Activated CD4-positive, alpha-beta memory T cell treated with anti-CD3 and anti-CD28 coated beads for 36 hours (primary cell): Measurements from ENCODE around the gene S100A8. TPM values are rescaled to one million over a fixed set of nuclear protein-coding genes. Genes with fewer than 3 reads are reported as not detected.
A peak's percentile ranks its signal among the peaks of the same experiment; 100 is the strongest.
"Not testable (repeated sequence)": the region's sequence is repeated elsewhere in the genome, so short reads cannot be mapped to it uniquely, and the experiment has no call there.

ENCODE experiments used
- CTCF ChIA-PET: fragments of 350-600 bp; sonication (Branson Sonifier 250); formaldehyde crosslinking; loops from one replicate; lab custom pipeline; 2021; ENCODE audit warnings: antibody characterized with exemption, inconsistent platforms; lab: Charles Lee
- POLR2A ChIA-PET: fragments of 350-600 bp; sonication (Branson Sonifier 250); formaldehyde crosslinking; loops from one replicate; lab custom pipeline; 2021; ENCODE audit warnings: antibody characterized with exemption; lab: Charles Lee
- DNase-seq: peaks from one replicate; pipeline ENCODE4 v3.0.0-alpha.2; 2020
- H3K27ac Mint-ChIP-seq: one replicate; pipeline ENCODE4 v1.8.0; 2021; ENCODE audit warnings: mixed read lengths
- H3K27me3 Mint-ChIP-seq: one replicate; pipeline ENCODE4 v1.8.0; 2021; ENCODE audit warnings: mixed read lengths
- H3K36me3 Mint-ChIP-seq: one replicate; pipeline ENCODE4 v1.8.0; 2021; ENCODE audit warnings: mixed read lengths
- H3K4me1 Mint-ChIP-seq: one replicate; pipeline ENCODE4 v1.8.0; 2021; ENCODE audit warnings: low read depth, mixed read lengths
- H3K4me3 Mint-ChIP-seq: one replicate; pipeline ENCODE4 v1.8.0; 2021; ENCODE audit warnings: mild to moderate bottlenecking, mixed read lengths
- H3K9me3 Mint-ChIP-seq: one replicate; pipeline ENCODE4 v1.8.0; 2021; ENCODE audit warnings: mixed read lengths
- intact Hi-C: fragments of 100-400 bp; cut with micrococcal nuclease; formaldehyde crosslinking; loops from one replicate; pipeline ENCODE4 v1.15.1; 2023
- total RNA-seq, 2 experiments: library from RNA; stranded (reverse); gene quantifications; one replicate each; pipeline ENCODE4 v1.2.3, GENCODE V29; 2021

Gene S100A8
- total RNA-seq, 2 experiments from 2014 or later, result not detected

GRCh38 chr1:153407274-153407673, 16.4 kb upstream of the S100A8 start:
- DNase-seq, H3K27ac Mint-ChIP-seq, intact Hi-C loops, POLR2A ChIA-PET, H3K9me3 Mint-ChIP-seq, H3K4me1 Mint-ChIP-seq, H3K4me3 Mint-ChIP-seq, H3K36me3 Mint-ChIP-seq: not testable (repeated sequence)
- peaks cover 23% of the 10 kb centered on the region for H3K27me3 Mint-ChIP-seq
- CTCF ChIA-PET, result interaction anchor here (1.1 to 2.8 kb wide), 2 partner anchors 54 to 87 kb away, joined by 3 to 22 read pairs; no protein-coding TSS in a partner anchor

GRCh38 chr1:153405825-153406599, 15.1 kb upstream of the S100A8 start:
- H3K27me3 Mint-ChIP-seq, result peaks cover 16% of the 10 kb centered on the region
- H3K4me1 Mint-ChIP-seq, H3K36me3 Mint-ChIP-seq, DNase-seq, H3K27ac Mint-ChIP-seq, intact Hi-C loops, H3K4me3 Mint-ChIP-seq, POLR2A ChIA-PET, H3K9me3 Mint-ChIP-seq: not testable (repeated sequence)
- CTCF ChIA-PET, result interaction anchor here (1.1 to 2.8 kb wide), 2 partner anchors 52 to 89 kb away, joined by 3 to 22 read pairs; no protein-coding TSS in a partner anchor

GRCh38 chr1:153404768-153405167, 13.9 kb upstream of the S100A8 start:
- intact Hi-C loops, result loop anchor here (1.0 kb wide), 1 partner anchor 52 kb away; no protein-coding TSS in a partner anchor
- Mint-ChIP-seq H3K27ac (no peak overlapping the region), H3K36me3 (no peaks in the 10 kb centered on the region), H3K4me1 (peaks cover 8% of the 10 kb centered on the region), H3K4me3 (no peak overlapping the region), H3K9me3 (peaks cover 2% of the 10 kb centered on the region), H3K27me3 (peaks cover 13% of the 10 kb centered on the region)
- peak; percentile 75 for DNase-seq
- ChIA-PET CTCF (interaction anchor here (0.7 to 3.3 kb wide), 5 partner anchors 9 to 167 kb away, joined by 3 to 11 read pairs (median 3); no protein-coding TSS in a partner anchor), POLR2A (no interaction called here)

- ChIA-PET CTCF (interaction anchor here (0.7 to 3.3 kb wide), 7 partner anchors 8 to 166 kb away, joined by 3 to 14 read pairs (median 4); no protein-coding TSS in a partner anchor), POLR2A (no interaction called here)
- H3K4me3 Mint-ChIP-seq, result no peak overlapping the region
- H3K27me3 Mint-ChIP-seq, result peaks cover 10% of the 10 kb centered on the region
- DNase-seq, result no peak
- intact Hi-C loops, result loop anchor here (1.0 kb wide), 1 partner anchor 52 kb away; no protein-coding TSS in a partner anchor
- no peaks in the 10 kb centered on the region for H3K9me3 Mint-ChIP-seq
- no peaks in the 10 kb centered on the region for H3K36me3 Mint-ChIP-seq
- no peak overlapping the region for H3K27ac Mint-ChIP-seq
- H3K4me1 Mint-ChIP-seq, result peaks cover 8% of the 10 kb centered on the region
These were observed 13.3 kb upstream of the S100A8 start for GRCh38 chr1:153404086-153404635.

- ChIA-PET POLR2A (no interaction called here), CTCF (interaction anchor here (1.2 to 3.3 kb wide), 4 partner anchors 8 to 91 kb away, joined by 3 to 14 read pairs (median 8); no protein-coding TSS in a partner anchor)
- Mint-ChIP-seq H3K9me3 (no peaks in the 10 kb centered on the region), H3K36me3 (no peaks in the 10 kb centered on the region), H3K4me3 (no peak overlapping the region), H3K27ac (no peak overlapping the region), H3K27me3 (peaks cover 11% of the 10 kb centered on the region), H3K4me1 (peaks cover 8% of the 10 kb centered on the region)
- DNase-seq, result no peak
- intact Hi-C loops, result loop anchor here (1.0 kb wide), 1 partner anchor 51 kb away; no protein-coding TSS in a partner anchor
These were observed 12.7 kb upstream of the S100A8 start for GRCh38 chr1:153403421-153404085.

- CTCF ChIA-PET, result interaction anchor here (1.7 to 3.3 kb wide), 3 partner anchors 47 to 92 kb away, joined by 4 to 14 read pairs (median 11); no protein-coding TSS in a partner anchor
These were observed 11.4 kb upstream of the S100A8 start for GRCh38 chr1:153402226-153402625.

GRCh38 chr1:153401461-153401860, 10.6 kb upstream of the S100A8 start:
- Mint-ChIP-seq H3K36me3 (no peaks in the 10 kb centered on the region), H3K9me3 (no peaks in the 10 kb centered on the region)
- intact Hi-C loops, result no loop called here

More at GRCh38 chr1:153402226-153402625, 11.4 kb upstream of the S100A8 start:
- POLR2A ChIA-PET, result no interaction called here
- DNase-seq, result no peak
- Mint-ChIP-seq H3K27ac (no peak overlapping the region), H3K36me3 (no peaks in the 10 kb centered on the region), H3K9me3 (no peaks in the 10 kb centered on the region), H3K4me1 (peaks cover 5% of the 10 kb centered on the region), H3K27me3 (peaks cover 6% of the 10 kb centered on the region), H3K4me3 (no peak overlapping the region)
- intact Hi-C loops, result no loop called here

GRCh38 chr1:153400244-153400643, 9.4 kb upstream of the S100A8 start:
- H3K4me3 Mint-ChIP-seq, result no peak overlapping the region
- no peaks in the 10 kb centered on the region for H3K9me3 Mint-ChIP-seq
- H3K27ac Mint-ChIP-seq, result no peak overlapping the region
- no peak for DNase-seq
- H3K4me1 Mint-ChIP-seq, result no peaks in the 10 kb centered on the region
- no peaks in the 10 kb centered on the region for H3K36me3 Mint-ChIP-seq
- H3K27me3 Mint-ChIP-seq, result peaks cover 12% of the 10 kb centered on the region
- CTCF ChIA-PET, result no interaction called here
- intact Hi-C loops, result no loop called here
- POLR2A ChIA-PET, result no interaction called here

More at GRCh38 chr1:153401461-153401860, 10.6 kb upstream of the S100A8 start:
- H3K4me3 Mint-ChIP-seq, result no peak overlapping the region
- ChIA-PET CTCF (interaction anchor here (2.7 kb wide), 1 partner anchor 48 kb away, joined by 14 read pairs; no protein-coding TSS in a partner anchor), POLR2A (no interaction called here)
- H3K27me3 Mint-ChIP-seq, result peaks cover 6% of the 10 kb centered on the region
- H3K4me1 Mint-ChIP-seq, result no peaks in the 10 kb centered on the region
- H3K27ac Mint-ChIP-seq, result no peak overlapping the region
- DNase-seq, result no peak

GRCh38 chr1:153399401-153400055, 8.7 kb upstream of the S100A8 start:
- DNase-seq, result no peak
- Mint-ChIP-seq H3K4me1 (no peaks in the 10 kb centered on the region), H3K27ac (no peak overlapping the region), H3K9me3 (no peaks in the 10 kb centered on the region), H3K4me3 (no peak overlapping the region), H3K27me3 (peaks cover 12% of the 10 kb centered on the region), H3K36me3 (no peaks in the 10 kb centered on the region)
- ChIA-PET POLR2A (no interaction called here), CTCF (no interaction called here)
- intact Hi-C loops, result no loop called here

GRCh38 chr1:153397924-153398651, 7.2 kb upstream of the S100A8 start:
- no peaks in the 10 kb centered on the region for H3K9me3 Mint-ChIP-seq

More at GRCh38 chr1:153397924-153398651, 7.2 kb upstream of the S100A8 start:
- no peak overlapping the region for H3K27ac Mint-ChIP-seq
- ChIA-PET POLR2A (no interaction called here), CTCF (no interaction called here)
- peaks cover 13% of the 10 kb centered on the region for H3K27me3 Mint-ChIP-seq
- no peaks in the 10 kb centered on the region for H3K36me3 Mint-ChIP-seq
- no peaks in the 10 kb centered on the region for H3K4me1 Mint-ChIP-seq
- DNase-seq, result no peak
- intact Hi-C loops, result no loop called here
- no peak overlapping the region for H3K4me3 Mint-ChIP-seq
